ENCODE measurements around the gene RBX1.
A peak's percentile ranks its signal among the peaks of the same experiment; 100 is the strongest.
"Not testable (repeated sequence)": the region's sequence is repeated elsewhere in the genome, so short reads cannot be mapped to it uniquely, and the experiment has no call there.

Gene RBX1

GRCh38 chr22:40950962-40951794 lies at the start of gene RBX1:
TSS of gene RBX1 (plus strand) at chr22:40951378. CDS start at chr22:40951399, 21 bp downstream.
- Mint-ChIP-seq H3K9me3 (no peaks in the 10 kb centered on the region), H3K27ac (peak within 1 kb of the TSS; percentile 100), H3K4me3 (peak within 1 kb of the TSS; percentile 96), H3K4me1 (peaks cover 32% of the 10 kb centered on the region), H3K27me3 (no peaks in the 10 kb centered on the region), H3K36me3 (peaks cover 9% of the 10 kb centered on the region)

- Mint-ChIP-seq H3K36me3 (peaks cover 16% of the 10 kb centered on the region), H3K27me3 (no peaks in the 10 kb centered on the region), H3K4me1 (peaks cover 3% of the 10 kb centered on the region), H3K4me3 (no peak overlapping the region), H3K27ac (no peak overlapping the region), H3K9me3 (no peaks in the 10 kb centered on the region)
Measured at GRCh38 chr22:40904101-40904500, 47.1 kb upstream of the RBX1 start.

- no peak overlapping the region for H3K4me3 Mint-ChIP-seq
- H3K27ac Mint-ChIP-seq: no peak overlapping the region
- no peaks in the 10 kb centered on the region for H3K9me3 Mint-ChIP-seq
- H3K4me1 Mint-ChIP-seq: no peaks in the 10 kb centered on the region
- no peaks in the 10 kb centered on the region for H3K27me3 Mint-ChIP-seq
- peaks cover 11% of the 10 kb centered on the region for H3K36me3 Mint-ChIP-seq
Measured at GRCh38 chr22:40908895-40909294, 42.3 kb upstream of the RBX1 start.

- Mint-ChIP-seq H3K27ac (no peak overlapping the region), H3K4me3 (no peak overlapping the region), H3K36me3 (peaks cover 6% of the 10 kb centered on the region), H3K9me3 (no peaks in the 10 kb centered on the region), H3K27me3 (no peaks in the 10 kb centered on the region), H3K4me1 (no peaks in the 10 kb centered on the region)
Measured at GRCh38 chr22:40911772-40912171, 39.4 kb upstream of the RBX1 start.

- H3K9me3 Mint-ChIP-seq, H3K4me3 Mint-ChIP-seq, H3K27me3 Mint-ChIP-seq, H3K27ac Mint-ChIP-seq, H3K36me3 Mint-ChIP-seq, H3K4me1 Mint-ChIP-seq: not testable (repeated sequence)
Measured at GRCh38 chr22:40912987-40913386, 38.2 kb upstream of the RBX1 start.

GRCh38 chr22:40919446-40919845 lies 31.7 kb upstream of the RBX1 start:
- H3K4me3 Mint-ChIP-seq: no peak overlapping the region
- H3K4me1 Mint-ChIP-seq: peaks cover 5% of the 10 kb centered on the region
- peaks cover 8% of the 10 kb centered on the region for H3K36me3 Mint-ChIP-seq
- no peak overlapping the region for H3K27ac Mint-ChIP-seq
- no peaks in the 10 kb centered on the region for H3K9me3 Mint-ChIP-seq
- no peaks in the 10 kb centered on the region for H3K27me3 Mint-ChIP-seq

GRCh38 chr22:40920526-40920925 lies 30.7 kb upstream of the RBX1 start:
- Mint-ChIP-seq H3K4me3 (no peak overlapping the region), H3K27ac (no peak overlapping the region), H3K27me3 (no peaks in the 10 kb centered on the region), H3K36me3 (peaks cover 8% of the 10 kb centered on the region), H3K4me1 (peaks cover 5% of the 10 kb centered on the region), H3K9me3 (no peaks in the 10 kb centered on the region)

GRCh38 chr22:40922484-40923303 lies 28.5 kb upstream of the RBX1 start:
- Mint-ChIP-seq H3K36me3 (peaks cover 12% of the 10 kb centered on the region), H3K4me3 (peak overlapping the region; percentile 57), H3K27me3 (no peaks in the 10 kb centered on the region), H3K4me1 (peaks cover 5% of the 10 kb centered on the region), H3K9me3 (no peaks in the 10 kb centered on the region), H3K27ac (peak overlapping the region; percentile 15)

GRCh38 chr22:40928657-40929056 lies 22.5 kb upstream of the RBX1 start:
- Mint-ChIP-seq H3K4me1 (no peaks in the 10 kb centered on the region), H3K27ac (no peak overlapping the region)

GRCh38 chr22:40932396-40932795 lies 18.8 kb upstream of the RBX1 start:
- no peak overlapping the region for H3K27ac Mint-ChIP-seq
- H3K4me1 Mint-ChIP-seq: no peaks in the 10 kb centered on the region
- no peak overlapping the region for H3K4me3 Mint-ChIP-seq
- no peaks in the 10 kb centered on the region for H3K9me3 Mint-ChIP-seq
- no peaks in the 10 kb centered on the region for H3K27me3 Mint-ChIP-seq
- H3K36me3 Mint-ChIP-seq: no peaks in the 10 kb centered on the region

More at GRCh38 chr22:40928657-40929056, 22.5 kb upstream of the RBX1 start:
- Mint-ChIP-seq H3K9me3 (no peaks in the 10 kb centered on the region), H3K36me3 (peaks cover 8% of the 10 kb centered on the region), H3K4me3 (no peak overlapping the region), H3K27me3 (no peaks in the 10 kb centered on the region)

GRCh38 chr22:40939202-40939601 lies 12.0 kb upstream of the RBX1 start:
- H3K4me1 Mint-ChIP-seq: peaks cover 8% of the 10 kb centered on the region
- H3K27ac Mint-ChIP-seq: no peak overlapping the region
- peaks cover 2% of the 10 kb centered on the region for H3K36me3 Mint-ChIP-seq
- no peaks in the 10 kb centered on the region for H3K27me3 Mint-ChIP-seq
- no peak overlapping the region for H3K4me3 Mint-ChIP-seq
- no peaks in the 10 kb centered on the region for H3K9me3 Mint-ChIP-seq

- Mint-ChIP-seq H3K36me3 (peaks cover 9% of the 10 kb centered on the region), H3K4me1 (peaks cover 32% of the 10 kb centered on the region), H3K27ac (peak overlapping the region; percentile 100), H3K27me3 (no peaks in the 10 kb centered on the region), H3K4me3 (peak overlapping the region; percentile 96), H3K9me3 (no peaks in the 10 kb centered on the region)
Measured at GRCh38 chr22:40951795-40952605, 822 bp downstream of the RBX1 start.

- Mint-ChIP-seq H3K36me3 (peaks cover 12% of the 10 kb centered on the region), H3K9me3 (no peaks in the 10 kb centered on the region), H3K27ac (no peak overlapping the region), H3K4me1 (peaks cover 38% of the 10 kb centered on the region), H3K27me3 (no peaks in the 10 kb centered on the region), H3K4me3 (peak overlapping the region; percentile 20)
Measured at GRCh38 chr22:40953471-40953870, 2.3 kb downstream of the RBX1 start.

GRCh38 chr22:40954113-40954512 lies 2.9 kb downstream of the RBX1 start:
- peak overlapping the region; percentile 30 for H3K27ac Mint-ChIP-seq
- peaks cover 39% of the 10 kb centered on the region for H3K4me1 Mint-ChIP-seq
- peaks cover 12% of the 10 kb centered on the region for H3K36me3 Mint-ChIP-seq
- H3K9me3 Mint-ChIP-seq: no peaks in the 10 kb centered on the region
- no peak overlapping the region for H3K4me3 Mint-ChIP-seq
- H3K27me3 Mint-ChIP-seq: no peaks in the 10 kb centered on the region

- Mint-ChIP-seq H3K27ac (no peak overlapping the region), H3K36me3 (peaks cover 14% of the 10 kb centered on the region), H3K27me3 (no peaks in the 10 kb centered on the region), H3K4me3 (no peak overlapping the region), H3K4me1 (peaks cover 45% of the 10 kb centered on the region), H3K9me3 (no peaks in the 10 kb centered on the region)
Measured at GRCh38 chr22:40955571-40955970, 4.4 kb downstream of the RBX1 start.
